ENCODE measurements around the gene KANSL1.
"Not testable (repeated sequence)": the region's sequence is repeated elsewhere in the genome, so short reads cannot be mapped to it uniquely, and the experiment has no call there.

KANSL1 gene

GRCh38 chr17:46110219-46110618 is 83.0 kb downstream of the KANSL1 start:
- DNase-seq (ENCODE audit: low read depth in 2 of 2) = no peak

- DNase-seq (ENCODE audit: low read depth in 2 of 2) = no peak
Observed at GRCh38 chr17:46109603-46110189, 83.5 kb downstream of the KANSL1 start.

GRCh38 chr17:46108550-46109110 is 84.6 kb downstream of the KANSL1 start:
- DNase-seq (ENCODE audit: low read depth in 2 of 2) = no peak

GRCh38 chr17:46108120-46108519 is 85.1 kb downstream of the KANSL1 start:
- DNase-seq (ENCODE audit: low read depth in 2 of 2) = no peak

GRCh38 chr17:46106966-46107644 is 86.1 kb downstream of the KANSL1 start:
- no peak for DNase-seq (ENCODE audit: low read depth in 2 of 2)

- not testable (repeated sequence) for DNase-seq (ENCODE audit: low read depth in 2 of 2)
Observed at GRCh38 chr17:46102806-46103205, 90.4 kb downstream of the KANSL1 start.

GRCh38 chr17:46101785-46102617 is 91.2 kb downstream of the KANSL1 start:
- not testable (repeated sequence) for DNase-seq (ENCODE audit: low read depth in 2 of 2)

GRCh38 chr17:46100590-46100989 is 92.6 kb downstream of the KANSL1 start:
- DNase-seq (ENCODE audit: low read depth in 2 of 2) = no peak

- no peak for DNase-seq (ENCODE audit: low read depth in 2 of 2)
Observed at GRCh38 chr17:46099865-46100264, 93.4 kb downstream of the KANSL1 start.

GRCh38 chr17:46097497-46097896 is 95.7 kb downstream of the KANSL1 start:
- no peak for DNase-seq (ENCODE audit: low read depth in 2 of 2)

GRCh38 chr17:46092991-46093390 is 100.2 kb downstream of the KANSL1 start:
- no peak for DNase-seq (ENCODE audit: low read depth in 2 of 2)

GRCh38 chr17:46090871-46091270 is 102.4 kb downstream of the KANSL1 start:
- no peak for DNase-seq (ENCODE audit: low read depth in 2 of 2)

GRCh38 chr17:46089389-46089965 is 103.8 kb downstream of the KANSL1 start:
- no peak for DNase-seq (ENCODE audit: low read depth in 2 of 2)

- no peak for DNase-seq (ENCODE audit: low read depth in 2 of 2)
Observed at GRCh38 chr17:46088595-46088994, 104.6 kb downstream of the KANSL1 start.

GRCh38 chr17:46087871-46088270 is 105.4 kb downstream of the KANSL1 start:
- not testable (repeated sequence) for DNase-seq (ENCODE audit: low read depth in 2 of 2)

GRCh38 chr17:46086821-46087220 is 106.4 kb downstream of the KANSL1 start:
- no peak for DNase-seq (ENCODE audit: low read depth in 2 of 2)

- DNase-seq (ENCODE audit: low read depth in 2 of 2) = no peak
Observed at GRCh38 chr17:46085522-46085921, 107.7 kb downstream of the KANSL1 start.

GRCh38 chr17:46082257-46082656 is 111.0 kb downstream of the KANSL1 start:
- DNase-seq (ENCODE audit: low read depth in 2 of 2) = no peak

GRCh38 chr17:46081018-46081320 is 112.3 kb downstream of the KANSL1 start:
- no peak for DNase-seq (ENCODE audit: low read depth in 2 of 2)

- no peak for DNase-seq (ENCODE audit: low read depth in 2 of 2)
Observed at GRCh38 chr17:46080118-46081017, 112.9 kb downstream of the KANSL1 start.

GRCh38 chr17:46078675-46079074 is 114.6 kb downstream of the KANSL1 start:
- no peak for DNase-seq (ENCODE audit: low read depth in 2 of 2)

Measured in stimulated activated CD8-positive, alpha-beta memory T cell treated with anti-CD3 and anti-CD28 coated beads, Interleukin-15, amount 100 ng/mL, for 48 hours (primary cell).